ENCODE results near the gene XRCC2.
"Not testable (repeated sequence)": the region's sequence is repeated elsewhere in the genome, so short reads cannot be mapped to it uniquely, and the experiment has no call there.

Gene XRCC2

DNA sequence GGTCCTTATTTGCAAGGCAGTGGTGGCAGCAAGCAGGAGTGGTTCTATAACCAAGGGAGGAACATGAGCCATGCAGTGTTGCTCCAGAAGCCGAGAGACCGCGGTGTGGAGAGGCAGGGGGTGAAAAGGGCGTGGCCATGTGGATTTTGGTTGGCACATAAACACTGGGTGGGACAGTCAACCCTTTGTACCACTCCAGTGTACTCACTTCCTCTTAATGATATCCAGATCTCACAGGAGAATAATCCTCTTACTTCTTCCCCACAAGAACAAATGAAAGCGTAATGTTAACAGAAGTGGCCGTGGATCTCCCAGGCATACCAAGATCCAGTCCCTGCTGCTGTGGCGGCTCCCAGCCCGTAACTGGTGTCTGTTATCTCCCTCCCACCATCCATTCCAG is 42.4 kb downstream of the XRCC2 start:
- H3K79me2 ChIP-seq: no peaks in the 10 kb centered on the region
- no peak overlapping the region for H3K27ac ChIP-seq
- H3K27me3 ChIP-seq (ENCODE audit: control insufficient read depth, insufficient read depth, low read length): no peaks in the 10 kb centered on the region
- H3K4me2 ChIP-seq (ENCODE audit: low read length): no peak overlapping the region
- H2AFZ ChIP-seq: no peak overlapping the region
- H3K4me3 ChIP-seq (ENCODE audit: low read depth, low read length): no peak overlapping the region
- H3K36me3 ChIP-seq (ENCODE audit: control insufficient read depth, insufficient read depth, low read length): no peaks in the 10 kb centered on the region
- TF ChIP-seq, protein P1, sequence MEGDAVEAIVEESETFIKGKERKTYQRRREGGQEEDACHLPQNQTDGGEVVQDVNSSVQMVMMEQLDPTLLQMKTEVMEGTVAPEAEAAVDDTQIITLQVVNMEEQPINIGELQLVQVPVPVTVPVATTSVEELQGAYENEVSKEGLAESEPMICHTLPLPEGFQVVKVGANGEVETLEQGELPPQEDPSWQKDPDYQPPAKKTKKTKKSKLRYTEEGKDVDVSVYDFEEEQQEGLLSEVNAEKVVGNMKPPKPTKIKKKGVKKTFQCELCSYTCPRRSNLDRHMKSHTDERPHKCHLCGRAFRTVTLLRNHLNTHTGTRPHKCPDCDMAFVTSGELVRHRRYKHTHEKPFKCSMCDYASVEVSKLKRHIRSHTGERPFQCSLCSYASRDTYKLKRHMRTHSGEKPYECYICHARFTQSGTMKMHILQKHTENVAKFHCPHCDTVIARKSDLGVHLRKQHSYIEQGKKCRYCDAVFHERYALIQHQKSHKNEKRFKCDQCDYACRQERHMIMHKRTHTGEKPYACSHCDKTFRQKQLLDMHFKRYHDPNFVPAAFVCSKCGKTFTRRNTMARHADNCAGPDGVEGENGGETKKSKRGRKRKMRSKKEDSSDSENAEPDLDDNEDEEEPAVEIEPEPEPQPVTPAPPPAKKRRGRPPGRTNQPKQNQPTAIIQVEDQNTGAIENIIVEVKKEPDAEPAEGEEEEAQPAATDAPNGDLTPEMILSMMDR (IDR thresholded peaks at IDR 0.05): no peak
- no peak overlapping the region for H3K9ac ChIP-seq
- no peaks in the 10 kb centered on the region for H3K9me3 ChIP-seq (ENCODE audit: control insufficient read depth, low read length)
- no peaks in the 10 kb centered on the region for H3K4me1 ChIP-seq

DNA sequence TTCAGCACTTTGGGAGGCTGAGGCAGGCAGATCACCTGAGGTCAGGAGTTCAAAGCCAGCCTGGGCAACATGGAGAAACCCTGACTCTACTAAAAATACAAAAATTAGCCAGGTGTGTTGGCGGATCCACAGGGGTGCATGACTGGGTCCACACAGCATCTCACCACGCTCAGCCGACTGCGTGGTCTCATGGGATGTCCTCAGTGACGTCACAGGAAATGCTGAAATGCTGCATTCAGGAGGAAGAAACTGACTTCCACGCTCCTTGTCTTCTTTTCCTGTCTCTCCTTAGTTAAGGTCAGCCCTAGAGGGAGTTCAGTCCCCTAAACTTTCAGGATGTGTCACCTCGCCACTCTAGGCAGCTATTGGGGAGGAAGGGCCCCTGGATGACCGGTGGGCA is 42.9 kb downstream of the XRCC2 start:
- Histone ChIP-seq H3K36me3 (ENCODE audit: control insufficient read depth, insufficient read depth, low read length) (no peaks in the 10 kb centered on the region), H3K4me3 (ENCODE audit: low read depth, low read length) (no peak overlapping the region), H3K9ac (no peak overlapping the region), H3K27me3 (ENCODE audit: control insufficient read depth, insufficient read depth, low read length) (no peaks in the 10 kb centered on the region), H3K4me2 (ENCODE audit: low read length) (no peak overlapping the region), H3K9me3 (ENCODE audit: control insufficient read depth, low read length) (no peaks in the 10 kb centered on the region), H3K79me2 (no peaks in the 10 kb centered on the region), H3K4me1 (no peaks in the 10 kb centered on the region), H2AFZ (no peak overlapping the region), H3K27ac (no peak overlapping the region)
- TF ChIP-seq, protein P1 (IDR thresholded peaks at IDR 0.05): no peak

GRCh38 chr7:152628772-152629171 is 47.2 kb downstream of the XRCC2 start:
- not testable (repeated sequence) for H3K9ac ChIP-seq

DNA sequence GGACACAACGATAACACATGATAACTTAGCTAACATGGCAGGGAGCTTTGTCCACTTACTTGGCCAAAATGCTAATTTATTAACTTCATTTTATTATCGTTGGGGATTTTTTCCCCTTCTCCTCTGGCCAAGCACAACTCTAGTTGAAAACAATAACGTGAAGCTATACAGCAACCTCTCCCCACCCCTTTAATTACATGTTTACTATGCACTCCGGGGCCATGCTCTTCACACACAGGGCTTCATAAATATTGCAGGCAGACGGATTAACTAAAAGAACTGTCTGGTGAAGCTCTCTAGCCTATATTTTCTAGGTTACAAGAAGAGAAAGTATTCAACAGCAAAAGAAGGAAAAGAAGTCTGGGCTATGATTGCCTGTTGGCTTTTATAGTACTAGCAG is 51.7 kb downstream of the XRCC2 start:
- Histone ChIP-seq H3K79me2 (no peaks in the 10 kb centered on the region), H3K27me3 (ENCODE audit: control insufficient read depth, insufficient read depth, low read length) (no peaks in the 10 kb centered on the region), H3K4me3 (ENCODE audit: low read depth, low read length) (no peak overlapping the region), H3K4me1 (no peaks in the 10 kb centered on the region), H3K9me3 (ENCODE audit: control insufficient read depth, low read length) (no peaks in the 10 kb centered on the region), H3K36me3 (ENCODE audit: control insufficient read depth, insufficient read depth, low read length) (no peaks in the 10 kb centered on the region), H3K4me2 (ENCODE audit: low read length) (no peak overlapping the region), H2AFZ (no peak overlapping the region), H3K9ac (no peak overlapping the region), H3K27ac (no peak overlapping the region)
- TF ChIP-seq, protein P1 (IDR thresholded peaks at IDR 0.05): no peak

More at GRCh38 chr7:152628772-152629171, 47.2 kb downstream of the XRCC2 start:
- H3K36me3 ChIP-seq (ENCODE audit: control insufficient read depth, insufficient read depth, low read length); H3K27ac ChIP-seq; H2AFZ ChIP-seq; H3K4me1 ChIP-seq; H3K9me3 ChIP-seq (ENCODE audit: control insufficient read depth, low read length); H3K79me2 ChIP-seq; H3K27me3 ChIP-seq (ENCODE audit: control insufficient read depth, insufficient read depth, low read length); H3K4me3 ChIP-seq (ENCODE audit: low read depth, low read length); H3K4me2 ChIP-seq (ENCODE audit: low read length): not testable (repeated sequence)

GRCh38 chr7:152621426-152621825 is 54.5 kb downstream of the XRCC2 start:
- TF ChIP-seq, protein P1 (IDR thresholded peaks at IDR 0.05): no peak

More at GRCh38 chr7:152621426-152621825, 54.5 kb downstream of the XRCC2 start:
- Histone ChIP-seq H3K36me3 (ENCODE audit: control insufficient read depth, insufficient read depth, low read length) (no peaks in the 10 kb centered on the region), H3K4me3 (ENCODE audit: low read depth, low read length) (no peak overlapping the region), H3K4me2 (ENCODE audit: low read length) (no peak overlapping the region), H3K27ac (no peak overlapping the region), H3K79me2 (no peaks in the 10 kb centered on the region), H3K9me3 (ENCODE audit: control insufficient read depth, low read length) (no peaks in the 10 kb centered on the region), H2AFZ (no peak overlapping the region), H3K9ac (no peak overlapping the region), H3K4me1 (no peaks in the 10 kb centered on the region), H3K27me3 (ENCODE audit: control insufficient read depth, insufficient read depth, low read length) (no peaks in the 10 kb centered on the region)

All from parathyroid adenoma (tissue), 2 donors.